Activated T-cell treated with anti-CD3 and anti-CD28 coated beads, Interleukin-2, amount 50 U/mL, for 72 hours (primary cell): Measurements from ENCODE around the gene POU2AF2. TPM values are rescaled to one million over a fixed set of nuclear protein-coding genes. Genes with fewer than 3 reads are reported as not detected.
A peak's percentile ranks its signal among the peaks of the same experiment; 100 is the strongest.

Experiments used
- ATAC-seq, 2 donors: fragments of 150-1000 bp; cut with Tn5 transposase; replicated peaks in 1 of 2; 2 replicates each; pipeline ENCODE4 v1.10.0; 2021; ENCODE audit warnings: moderate library complexity in 2 of 2, mild to moderate bottlenecking in 1 of 2
- DNase-seq, 2 donors: peaks; one replicate each; pipeline ENCODE4 v3.0.0; 2021 to 2022; ENCODE audit warnings: mixed read lengths in 1 of 2
- H3K27ac Mint-ChIP-seq: one replicate; pipeline ENCODE4 v1.8.0; 2022; ENCODE audit warnings: mild to moderate bottlenecking, moderate library complexity, mixed read lengths
- H3K27me3 Mint-ChIP-seq: one replicate; pipeline ENCODE4 v1.8.0; 2022; ENCODE audit warnings: low read depth, mixed read lengths
- H3K36me3 Mint-ChIP-seq, 2 donors: one replicate each; pipeline ENCODE4 v1.8.0; 2022; ENCODE audit warnings: mixed read lengths in 2 of 2, mild to moderate bottlenecking in 1 of 2; ENCODE audit not compliant: insufficient read depth in 2 of 2
- H3K4me1 Mint-ChIP-seq: one replicate; pipeline ENCODE4 v1.8.0; 2022; ENCODE audit warnings: low read depth, mixed read lengths
- H3K4me3 Mint-ChIP-seq, 2 donors: one replicate each; pipeline ENCODE4 v1.8.0; 2022; ENCODE audit warnings: mild to moderate bottlenecking in 2 of 2, mixed read lengths in 2 of 2, moderate library complexity in 2 of 2
- H3K9me3 Mint-ChIP-seq, 2 donors: one replicate each; pipeline ENCODE4 v1.8.0; 2022; ENCODE audit warnings: mixed read lengths in 2 of 2
- total RNA-seq, 2 donors: library from RNA; stranded (reverse); gene quantifications; one replicate each; pipeline ENCODE4 v1.2.3, GENCODE V29; 2022

Gene POU2AF2
- total RNA-seq, 2 donors from 2014 or later: not detected

DNA sequence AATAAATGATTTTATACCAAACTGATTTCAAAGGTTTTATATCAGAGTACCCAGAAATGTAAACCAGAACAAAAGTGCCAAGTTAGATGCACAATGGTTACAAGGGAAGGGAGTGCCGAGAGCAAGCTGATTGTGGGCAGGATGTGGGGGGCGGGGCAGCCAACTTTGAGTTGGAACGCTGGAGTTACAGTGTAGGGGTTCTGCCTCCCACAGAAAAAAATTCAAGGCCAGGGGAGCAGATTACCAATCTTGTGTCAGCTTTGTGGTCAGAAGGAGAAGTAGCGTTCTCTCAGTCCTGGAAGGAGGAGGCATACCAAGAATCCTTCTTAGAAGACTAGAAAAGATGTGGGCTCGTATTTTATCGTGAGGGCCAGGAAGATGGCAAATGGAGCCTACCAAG lies 15.9 kb upstream of the POU2AF2 start:
- DNase-seq: no peak
- peaks cover 31% of the 10 kb centered on the region for H3K27me3 Mint-ChIP-seq
- H3K4me1 Mint-ChIP-seq: peaks cover 18% of the 10 kb centered on the region
- no peak overlapping the region for H3K27ac Mint-ChIP-seq
- no peaks in the 10 kb centered on the region for H3K36me3 Mint-ChIP-seq
- H3K4me3 Mint-ChIP-seq: peak overlapping the region; percentile 20 to 41
- no peaks in the 10 kb centered on the region for H3K9me3 Mint-ChIP-seq
- ATAC-seq: no peak

- Mint-ChIP-seq H3K36me3 (no peaks in the 10 kb centered on the region), H3K27ac (no peak overlapping the region), H3K4me1 (peaks cover 18% of the 10 kb centered on the region), H3K27me3 (peaks cover 36% of the 10 kb centered on the region), H3K4me3 (peak overlapping the region in 1 of 2 donors; percentile 75), H3K9me3 (no peaks in the 10 kb centered on the region)
- ATAC-seq: peak; percentile 56 to 62
- DNase-seq: no peak
These were observed 15.4 kb upstream of the POU2AF2 start for GRCh38 chr11:111230122-111230465.

DNA sequence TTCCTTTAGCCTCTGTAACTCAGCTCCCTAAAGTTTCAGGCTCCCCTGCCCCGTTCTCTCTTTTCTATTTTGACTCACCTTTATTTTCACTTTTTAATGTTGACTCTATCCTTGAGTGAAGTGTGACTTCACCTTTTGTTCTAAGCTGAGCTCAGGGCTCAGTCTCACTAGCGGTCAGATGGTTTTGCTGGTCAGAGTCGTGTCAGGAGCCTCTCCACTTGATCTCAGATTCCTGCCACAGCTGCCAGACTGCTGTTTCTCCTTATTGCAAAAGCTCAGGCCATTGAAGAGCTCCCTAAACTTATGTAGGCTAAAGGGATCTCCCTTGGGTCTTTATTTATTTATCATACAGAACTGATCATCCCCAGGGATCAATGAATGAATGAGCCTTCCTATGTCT lies 13.7 kb upstream of the POU2AF2 start:
- H3K27ac Mint-ChIP-seq: no peak overlapping the region
- no peak for ATAC-seq
- peaks cover 41% of the 10 kb centered on the region for H3K27me3 Mint-ChIP-seq
- no peak for DNase-seq
- peak overlapping the region in 1 of 2 donors; percentile 11 for H3K4me3 Mint-ChIP-seq
- peaks cover 18% of the 10 kb centered on the region for H3K4me1 Mint-ChIP-seq
- H3K36me3 Mint-ChIP-seq: no peaks in the 10 kb centered on the region
- no peaks in the 10 kb centered on the region for H3K9me3 Mint-ChIP-seq

GRCh38 chr11:111236383-111236782 lies 9.1 kb upstream of the POU2AF2 start:
- H3K9me3 Mint-ChIP-seq: no peaks in the 10 kb centered on the region
- no peak overlapping the region for H3K4me3 Mint-ChIP-seq

DNA sequence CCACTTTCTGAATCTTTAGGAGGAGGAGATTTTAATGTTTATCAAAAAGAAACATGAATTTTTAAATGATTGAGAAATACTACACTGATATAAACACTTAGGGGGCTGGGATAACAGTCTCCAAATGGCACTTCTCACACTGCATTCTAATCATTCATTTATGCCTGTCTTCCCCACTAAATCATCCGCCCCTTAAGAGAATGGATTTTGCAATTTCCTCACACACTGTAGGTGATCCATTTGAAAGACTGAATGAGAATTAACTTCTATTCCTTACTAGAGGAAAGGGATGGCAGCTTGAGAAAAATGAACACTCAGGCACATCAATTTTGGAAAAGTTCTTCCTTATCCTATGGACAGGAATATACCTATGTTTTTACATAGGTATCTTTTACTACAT lies 7.6 kb upstream of the POU2AF2 start:
- no peaks in the 10 kb centered on the region for H3K4me1 Mint-ChIP-seq
- no peak overlapping the region for H3K27ac Mint-ChIP-seq
- no peak for ATAC-seq
- DNase-seq: no peak
- peaks cover 39% of the 10 kb centered on the region for H3K27me3 Mint-ChIP-seq
- no peaks in the 10 kb centered on the region for H3K36me3 Mint-ChIP-seq
- no peaks in the 10 kb centered on the region for H3K9me3 Mint-ChIP-seq
- no peak overlapping the region for H3K4me3 Mint-ChIP-seq

More at GRCh38 chr11:111236383-111236782, 9.1 kb upstream of the POU2AF2 start:
- DNase-seq (no peak), ATAC-seq (no peak)
- Mint-ChIP-seq H3K36me3 (no peaks in the 10 kb centered on the region), H3K4me1 (peaks cover 6% of the 10 kb centered on the region), H3K27ac (no peak overlapping the region), H3K27me3 (peaks cover 39% of the 10 kb centered on the region)

DNA sequence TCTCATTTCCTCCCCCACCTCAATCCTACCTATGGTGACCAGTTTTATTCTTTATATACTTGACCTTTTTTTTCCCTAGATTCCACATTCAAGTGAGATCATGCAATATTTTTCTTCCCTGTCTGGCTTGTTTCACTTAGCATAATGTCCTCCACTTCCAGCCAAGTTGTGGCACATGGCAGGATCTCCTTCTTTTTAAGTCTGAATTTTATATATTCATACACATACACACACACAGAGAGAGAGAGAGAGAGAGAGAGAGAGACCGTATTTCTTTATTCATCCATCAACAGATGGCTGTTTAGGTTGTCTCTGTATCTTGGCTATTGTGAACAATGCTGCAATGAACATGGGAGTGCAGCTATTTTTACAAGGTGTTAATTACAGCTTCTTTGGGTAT lies 1.4 kb downstream of the POU2AF2 start:
- Mint-ChIP-seq H3K27me3 (peaks cover 37% of the 10 kb centered on the region), H3K9me3 (no peaks in the 10 kb centered on the region), H3K27ac (no peak overlapping the region), H3K36me3 (no peaks in the 10 kb centered on the region), H3K4me1 (no peaks in the 10 kb centered on the region), H3K4me3 (no peak overlapping the region)
- DNase-seq (no peak), ATAC-seq (no peak)

DNA sequence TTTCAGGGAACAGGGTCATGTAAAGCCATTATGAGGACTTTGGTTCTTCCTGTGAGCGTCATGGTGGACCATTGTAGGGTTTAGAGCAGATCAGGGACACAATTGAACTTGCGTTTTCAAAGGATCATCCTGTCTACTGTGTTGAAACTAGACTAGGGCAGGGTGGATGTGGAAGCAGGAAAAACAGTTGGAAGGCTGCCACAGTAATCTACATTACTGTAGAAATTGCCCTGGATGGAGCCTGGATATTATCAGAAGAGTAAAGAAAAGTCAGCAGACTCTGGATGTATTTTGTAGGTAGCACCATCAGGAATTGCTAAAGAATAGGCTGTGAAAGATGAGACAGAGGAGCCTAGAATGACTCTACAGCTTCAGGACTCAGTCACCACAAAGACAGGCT lies 5.4 kb downstream of the POU2AF2 start:
- peaks cover 17% of the 10 kb centered on the region for H3K27me3 Mint-ChIP-seq
- DNase-seq (no peak), ATAC-seq (no peak)
- H3K27ac Mint-ChIP-seq: no peak overlapping the region
- no peaks in the 10 kb centered on the region for H3K9me3 Mint-ChIP-seq
- H3K4me1 Mint-ChIP-seq: no peaks in the 10 kb centered on the region
- H3K36me3 Mint-ChIP-seq: no peaks in the 10 kb centered on the region
- no peak overlapping the region for H3K4me3 Mint-ChIP-seq

- Mint-ChIP-seq H3K27ac (no peak overlapping the region), H3K36me3 (no peaks in the 10 kb centered on the region), H3K27me3 (peaks cover 17% of the 10 kb centered on the region), H3K4me1 (no peaks in the 10 kb centered on the region), H3K4me3 (no peak overlapping the region), H3K9me3 (no peaks in the 10 kb centered on the region)
- no peak for DNase-seq
- ATAC-seq: no peak
These were observed 7.6 kb downstream of the POU2AF2 start for GRCh38 chr11:111253131-111253530.

- Mint-ChIP-seq H3K4me3 (no peak overlapping the region), H3K27ac (no peak overlapping the region)
- DNase-seq: no peak
These were observed 8.1 kb downstream of the POU2AF2 start for GRCh38 chr11:111253630-111254029.

GRCh38 chr11:111258046-111258445 lies 12.5 kb downstream of the POU2AF2 start:
- Mint-ChIP-seq H3K36me3 (no peaks in the 10 kb centered on the region), H3K4me1 (no peaks in the 10 kb centered on the region), H3K27me3 (peaks cover 14% of the 10 kb centered on the region), H3K9me3 (no peaks in the 10 kb centered on the region), H3K4me3 (no peak overlapping the region), H3K27ac (no peak overlapping the region)
- no peak for ATAC-seq
- DNase-seq: no peak

More at GRCh38 chr11:111253630-111254029, 8.1 kb downstream of the POU2AF2 start:
- Mint-ChIP-seq H3K36me3 (no peaks in the 10 kb centered on the region), H3K4me1 (no peaks in the 10 kb centered on the region), H3K9me3 (no peaks in the 10 kb centered on the region), H3K27me3 (peaks cover 17% of the 10 kb centered on the region)
- no peak for ATAC-seq

DNA sequence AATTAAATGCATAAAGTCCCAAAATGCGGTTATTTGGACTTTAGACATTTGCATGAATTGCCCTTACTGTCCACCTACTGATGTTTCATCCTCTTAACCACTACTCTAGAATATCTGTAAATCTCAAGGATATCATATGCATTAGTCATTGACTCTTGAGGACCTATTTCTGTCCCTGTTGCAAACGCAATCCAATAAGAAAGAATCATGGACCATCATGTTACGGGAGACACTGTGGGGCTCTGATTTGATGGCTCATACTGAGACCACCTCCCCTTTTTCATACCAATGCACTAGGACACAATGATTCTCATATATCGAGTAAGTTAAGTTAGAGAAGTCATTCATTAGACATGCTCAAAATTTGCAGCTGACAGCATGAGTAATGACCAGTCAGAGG lies 14.4 kb downstream of the POU2AF2 start:
- Mint-ChIP-seq H3K27me3 (peaks cover 14% of the 10 kb centered on the region), H3K27ac (no peak overlapping the region), H3K36me3 (no peaks in the 10 kb centered on the region), H3K4me3 (no peak overlapping the region), H3K4me1 (no peaks in the 10 kb centered on the region), H3K9me3 (no peaks in the 10 kb centered on the region)
- DNase-seq (no peak), ATAC-seq (no peak)

DNA sequence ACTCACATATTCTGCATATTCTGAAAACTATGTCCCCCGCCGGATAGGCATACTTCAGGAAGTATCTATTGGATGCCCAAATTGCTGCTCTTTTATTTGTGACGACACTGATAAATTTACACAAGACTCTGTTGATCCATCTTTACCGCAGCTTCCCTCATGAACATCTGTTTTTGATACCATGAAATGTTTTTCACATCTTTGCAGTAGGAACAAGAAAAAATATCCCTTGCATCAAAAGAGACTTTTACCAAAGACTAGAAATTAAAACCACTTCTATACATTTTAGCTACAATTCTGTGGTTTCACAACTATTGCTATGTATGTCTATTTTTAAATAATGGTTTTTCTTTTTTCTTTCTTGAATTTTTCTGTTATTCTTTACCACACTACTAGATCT lies 15.3 kb downstream of the POU2AF2 start:
- Mint-ChIP-seq H3K27me3 (peaks cover 14% of the 10 kb centered on the region), H3K9me3 (no peaks in the 10 kb centered on the region), H3K4me1 (no peaks in the 10 kb centered on the region), H3K27ac (no peak overlapping the region), H3K4me3 (no peak overlapping the region), H3K36me3 (no peaks in the 10 kb centered on the region)
- no peak for ATAC-seq
- DNase-seq: no peak

GRCh38 chr11:111264646-111265045 lies 19.1 kb downstream of the POU2AF2 start:
- Mint-ChIP-seq H3K36me3 (no peaks in the 10 kb centered on the region), H3K27me3 (peaks cover 12% of the 10 kb centered on the region), H3K27ac (no peak overlapping the region), H3K4me1 (no peaks in the 10 kb centered on the region), H3K4me3 (no peak overlapping the region), H3K9me3 (no peaks in the 10 kb centered on the region)
- ATAC-seq (no peak), DNase-seq (no peak)

- Mint-ChIP-seq H3K4me1 (no peaks in the 10 kb centered on the region), H3K4me3 (no peak overlapping the region), H3K9me3 (no peaks in the 10 kb centered on the region), H3K27ac (no peak overlapping the region), H3K27me3 (peaks cover 8% of the 10 kb centered on the region), H3K36me3 (no peaks in the 10 kb centered on the region)
- no peak for DNase-seq
- no peak for ATAC-seq
These were observed 19.9 kb downstream of the POU2AF2 start for GRCh38 chr11:111265421-111265820.
